Measurements from ENCODE around the gene LMX1B. TPM values are rescaled to one million over a fixed set of nuclear protein-coding genes. Genes with fewer than 3 reads are reported as not detected.

LMX1B gene
- total and polyA plus RNA-seq, 8 donors, result 0.20 TPM; not detected in 7

DNA sequence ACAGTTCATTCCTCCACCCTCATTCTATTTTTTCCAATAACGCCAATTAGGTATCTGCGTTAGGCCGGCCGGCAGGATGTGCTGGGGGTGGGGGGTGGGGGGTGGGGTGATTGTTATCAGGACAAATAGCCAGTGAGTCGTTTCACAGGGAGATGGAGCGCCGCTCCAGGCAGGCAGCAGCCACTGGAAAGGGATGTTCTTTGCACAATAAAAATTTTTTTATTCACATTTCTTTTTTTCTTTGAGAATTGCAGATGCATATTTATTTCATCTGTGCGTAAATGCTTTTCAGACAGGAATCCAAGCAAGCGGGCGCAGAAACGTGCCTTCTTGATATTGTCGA, 4.1 kb downstream of the LMX1B start:
- no peaks in the 10 kb centered on the region for H3K9me3 ChIP-seq
- H3K4me3 ChIP-seq, result no peak overlapping the region
- intact Hi-C loops (cut with DNase I; ENCODE audit: low total_unique reads), result loop anchor here (10.0 kb wide), 1 partner anchor 167 kb away; no protein-coding TSS in a partner anchor
- H3K4me1 ChIP-seq, result peaks cover 28 to 41% (median 35%) of the 10 kb centered on the region in 4 donors
- no peaks in the 10 kb centered on the region for H3K36me3 ChIP-seq
- no peak overlapping the region for H3K27ac ChIP-seq
- WGBS, 5 donors, result 16 to 24% (median 22%) methylated on average over 12 of the region's 12 CpGs
- DNase-seq, result no peak
- TF ChIP-seq, protein P1, sequence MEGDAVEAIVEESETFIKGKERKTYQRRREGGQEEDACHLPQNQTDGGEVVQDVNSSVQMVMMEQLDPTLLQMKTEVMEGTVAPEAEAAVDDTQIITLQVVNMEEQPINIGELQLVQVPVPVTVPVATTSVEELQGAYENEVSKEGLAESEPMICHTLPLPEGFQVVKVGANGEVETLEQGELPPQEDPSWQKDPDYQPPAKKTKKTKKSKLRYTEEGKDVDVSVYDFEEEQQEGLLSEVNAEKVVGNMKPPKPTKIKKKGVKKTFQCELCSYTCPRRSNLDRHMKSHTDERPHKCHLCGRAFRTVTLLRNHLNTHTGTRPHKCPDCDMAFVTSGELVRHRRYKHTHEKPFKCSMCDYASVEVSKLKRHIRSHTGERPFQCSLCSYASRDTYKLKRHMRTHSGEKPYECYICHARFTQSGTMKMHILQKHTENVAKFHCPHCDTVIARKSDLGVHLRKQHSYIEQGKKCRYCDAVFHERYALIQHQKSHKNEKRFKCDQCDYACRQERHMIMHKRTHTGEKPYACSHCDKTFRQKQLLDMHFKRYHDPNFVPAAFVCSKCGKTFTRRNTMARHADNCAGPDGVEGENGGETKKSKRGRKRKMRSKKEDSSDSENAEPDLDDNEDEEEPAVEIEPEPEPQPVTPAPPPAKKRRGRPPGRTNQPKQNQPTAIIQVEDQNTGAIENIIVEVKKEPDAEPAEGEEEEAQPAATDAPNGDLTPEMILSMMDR (IDR thresholded peaks at IDR 0.05), result no peak
- no peak for TF ChIP-seq EP300 (IDR thresholded peaks at IDR 0.05)
- no peak for TF ChIP-seq POLR2A (IDR thresholded peaks at IDR 0.05)
- TF ChIP-seq POLR2AphosphoS5 (IDR thresholded peaks at IDR 0.05), result no peak
- H3K27me3 ChIP-seq, result peaks cover 34 to 99% (median 92%) of the 10 kb centered on the region in 3 donors

DNA sequence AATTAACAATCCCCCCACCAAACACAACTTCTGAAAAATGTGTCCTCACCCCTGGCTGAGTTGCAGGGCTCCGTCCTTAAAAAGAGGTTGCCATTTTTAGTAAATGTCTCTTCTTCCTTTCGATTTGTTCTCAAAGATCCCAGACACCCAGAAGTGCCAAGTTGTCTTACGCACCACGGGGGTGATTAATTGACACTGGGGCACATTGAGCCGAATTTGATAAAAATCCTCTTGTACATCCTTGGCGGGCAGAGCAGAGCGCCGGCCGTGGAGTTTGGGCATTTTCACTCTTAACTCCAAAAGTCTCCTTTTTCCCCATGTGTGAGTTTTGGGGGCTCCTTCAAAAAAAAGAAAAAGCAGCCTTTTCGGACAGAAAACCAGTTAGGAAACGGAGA, 4.5 kb downstream of the LMX1B start:
- H3K4me3 ChIP-seq, result peak overlapping the region in 1 of 4 donors; percentile 24
- H3K27ac ChIP-seq, result no peak overlapping the region
- peaks cover 24 to 37% (median 31%) of the 10 kb centered on the region in 4 donors for H3K4me1 ChIP-seq
- intact Hi-C loops (cut with DNase I; ENCODE audit: low total_unique reads), result loop anchor here (10.0 kb wide), 1 partner anchor 167 kb away; no protein-coding TSS in a partner anchor
- 11 to 19% (median 16%) methylated on average over 11 of the region's 11 CpGs for WGBS, 5 donors
- H3K36me3 ChIP-seq, result no peaks in the 10 kb centered on the region
- no peaks in the 10 kb centered on the region for H3K9me3 ChIP-seq
- TF ChIP-seq POLR2AphosphoS5 (IDR thresholded peaks at IDR 0.05) (no peak), EP300 (IDR thresholded peaks at IDR 0.05) (no peak), POLR2A (IDR thresholded peaks at IDR 0.05) (no peak)
- TF ChIP-seq, protein P1 (IDR thresholded peaks at IDR 0.05), result no peak
- no peak for DNase-seq
- H3K27me3 ChIP-seq, result peaks cover 33 to 99% (median 92%) of the 10 kb centered on the region in 3 donors

DNA sequence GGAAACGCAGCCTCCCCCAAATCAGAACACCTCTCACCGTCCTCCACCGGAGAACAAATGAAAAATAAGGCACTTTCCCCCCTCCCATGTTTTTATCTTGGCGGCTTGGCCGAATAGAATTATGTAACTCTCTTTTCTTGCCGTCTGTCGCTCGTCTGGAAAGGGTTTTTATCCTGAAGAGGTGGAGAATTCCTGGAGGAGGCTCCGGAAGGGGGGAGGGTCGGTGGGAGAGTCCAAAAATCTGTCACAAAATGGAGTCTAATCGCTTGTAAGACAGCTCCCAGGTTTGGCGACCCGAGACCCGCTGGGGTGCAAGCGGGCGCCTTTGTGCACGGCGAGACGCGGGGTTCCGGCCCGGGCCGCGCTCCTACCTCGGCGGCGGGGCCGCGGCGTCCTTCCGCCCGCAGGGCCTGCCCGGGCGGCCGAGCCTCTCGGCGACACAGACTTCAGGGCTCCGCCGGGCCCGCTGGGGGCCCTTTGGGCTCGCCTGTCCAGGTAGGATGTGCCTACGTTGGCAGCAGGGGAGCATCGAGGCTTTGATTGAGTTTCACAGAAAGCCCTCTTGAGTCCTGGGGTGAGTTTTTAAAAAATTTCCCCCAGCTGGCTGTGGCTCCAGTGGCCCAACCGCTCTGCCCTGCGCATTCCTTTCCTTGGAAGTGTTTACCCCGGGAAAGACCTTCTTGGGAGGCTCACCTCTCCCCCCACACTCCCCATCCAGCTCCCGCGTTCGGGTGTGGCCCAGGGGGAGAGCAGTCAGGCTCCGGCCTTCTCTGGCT, 5.0 kb downstream of the LMX1B start:
- Histone ChIP-seq H3K4me1 (peaks cover 21 to 34% (median 31%) of the 10 kb centered on the region in 4 donors), H3K27me3 (peaks cover 37 to 99% (median 95%) of the 10 kb centered on the region in 3 donors), H3K9me3 (no peaks in the 10 kb centered on the region), H3K4me3 (peak overlapping the region in 1 of 4 donors; percentile 24), H3K36me3 (no peaks in the 10 kb centered on the region), H3K27ac (no peak overlapping the region)
- DNase-seq, result no peak
- intact Hi-C loops (cut with DNase I; ENCODE audit: low total_unique reads), result loop anchor here (10.0 kb wide), 1 partner anchor 166 kb away; no protein-coding TSS in a partner anchor
- WGBS, 5 donors, result 9 to 20% (median 12%) methylated on average over 19 to 50 of the region's 50 CpGs
- TF ChIP-seq EP300 (IDR thresholded peaks at IDR 0.05), result no peak
- TF ChIP-seq POLR2A (IDR thresholded peaks at IDR 0.05), result no peak
- TF ChIP-seq POLR2AphosphoS5 (IDR thresholded peaks at IDR 0.05), result no peak
- TF ChIP-seq, protein P1 (IDR thresholded peaks at IDR 0.05), result no peak

DNA sequence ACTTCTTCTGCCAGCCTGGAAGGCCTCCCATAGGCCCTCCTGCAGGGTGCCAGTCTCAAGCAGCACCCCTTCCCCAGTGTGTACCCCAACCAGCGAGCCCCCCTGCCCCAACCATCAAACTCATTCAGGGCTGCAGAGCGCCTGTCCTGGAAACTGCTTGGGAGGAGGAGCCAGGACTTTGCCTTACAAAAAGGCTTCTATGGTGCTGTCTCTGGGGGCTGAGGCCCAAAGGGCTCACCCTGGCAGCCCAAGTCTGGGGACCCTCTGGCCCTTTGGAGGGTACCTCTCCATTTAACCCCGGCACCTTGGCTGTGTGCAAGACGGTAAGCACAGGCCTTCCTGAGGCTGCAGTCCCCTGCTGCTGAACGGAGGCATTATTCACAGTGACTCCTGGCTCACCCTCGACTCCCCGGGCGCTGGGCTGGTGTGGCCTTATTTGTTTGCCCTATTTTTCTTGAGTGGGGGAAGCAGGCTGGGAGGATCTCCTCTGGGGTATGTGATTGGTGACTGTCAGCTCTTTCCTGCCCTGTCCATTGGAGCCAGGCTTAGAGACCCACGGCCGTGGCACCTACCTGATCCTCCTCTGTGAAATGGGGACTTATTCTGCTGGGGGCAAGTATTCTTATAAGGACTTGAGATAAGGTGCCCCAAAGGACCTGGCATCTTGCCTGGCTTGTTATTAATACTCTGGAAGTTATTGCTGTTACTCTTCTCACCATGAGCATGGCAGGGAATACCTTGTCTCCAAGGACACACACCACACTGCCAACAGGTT, 5.8 kb downstream of the LMX1B start:
- Histone ChIP-seq H3K27me3 (peaks cover 40 to 100% (median 99%) of the 10 kb centered on the region in 3 donors), H3K27ac (no peak overlapping the region), H3K36me3 (no peaks in the 10 kb centered on the region), H3K4me1 (peaks cover 25 to 38% (median 35%) of the 10 kb centered on the region in 4 donors), H3K4me3 (no peak overlapping the region), H3K9me3 (no peaks in the 10 kb centered on the region)
- intact Hi-C loops (cut with DNase I; ENCODE audit: low total_unique reads), result loop anchor here (10.0 kb wide), 1 partner anchor 165 kb away; no protein-coding TSS in a partner anchor
- DNase-seq, result no peak
- TF ChIP-seq POLR2AphosphoS5 (IDR thresholded peaks at IDR 0.05) (no peak), POLR2A (IDR thresholded peaks at IDR 0.05) (no peak)
- TF ChIP-seq, protein P1 (IDR thresholded peaks at IDR 0.05), result no peak
- WGBS, 5 donors, result 19 to 49% (median 44%) methylated on average over 9 to 10 of the region's 10 CpGs

Data from stomach (tissue), 9 donors.